Spleen (tissue), 11 donors: ENCODE results near the gene CFAP58. TPM values are rescaled to one million over a fixed set of nuclear protein-coding genes. Genes with fewer than 3 reads are reported as not detected.

Source experiments
- DNase-seq: peaks from one replicate; pipeline ENCODE4 v3.0.0-alpha.2; 2020
- H3K27ac ChIP-seq, 8 donors: fragments of 200-600 bp; sonication (generic) in 7 of 8; 1 replicate in 4 of 8; 2 replicates in 4 of 8; pipeline versions ENCODE4 v1.5.0 to v1.8.0; 2016 to 2021; ENCODE audit warnings: inconsistent platforms in 4 of 8, mild to moderate bottlenecking in 4 of 8, moderate library complexity in 1 of 8
- H3K27me3 ChIP-seq, 7 donors: fragments of 200-600 bp; sonication (generic) in 6 of 7; replicated peaks in 1 of 7; 1 replicate in 4 of 7; 2 replicates in 3 of 7; pipeline versions ENCODE4 v1.5.0 to v1.8.0; 2016 to 2021; ENCODE audit warnings: inconsistent platforms in 3 of 7, mild to moderate bottlenecking in 1 of 7
- H3K36me3 ChIP-seq, 6 donors: fragments of 200-600 bp; sonication (generic) in 5 of 6; 1 replicate in 4 of 6; 2 replicates in 2 of 6; pipeline versions ENCODE4 v1.5.0 to v1.8.0; 2016 to 2021; ENCODE audit warnings: inconsistent platforms in 2 of 6
- H3K4me1 ChIP-seq, 6 donors: fragments of 200-600 bp; sonication (generic) in 5 of 6; 1 replicate in 3 of 6; 2 replicates in 3 of 6; pipeline versions ENCODE4 v1.5.0 to v1.8.0; 2016 to 2021; ENCODE audit warnings: inconsistent platforms in 3 of 6
- H3K4me3 ChIP-seq, 8 donors: fragments of 200-600 bp; sonication (generic) in 7 of 8; 1 replicate in 4 of 8; 2 replicates in 4 of 8; pipeline versions ENCODE4 v1.5.0 to v1.8.0; 2016 to 2021; ENCODE audit warnings: inconsistent platforms in 4 of 8, mild to moderate bottlenecking in 4 of 8, moderate library complexity in 2 of 8
- H3K9me3 ChIP-seq, 8 donors: fragments of 200-600 bp; sonication (generic) in 7 of 8; 1 replicate in 4 of 8; 2 replicates in 4 of 8; pipeline versions ENCODE4 v1.5.0 to v1.8.0; 2016 to 2021; ENCODE audit warnings: inconsistent platforms in 4 of 8
- CTCF ChIP-seq, 11 experiments: fragments of 200-600 bp in 7 of 11; fragments of 450-650 bp in 4 of 11; sonication (generic) in 4 of 11; IDR thresholded peaks in 8 of 11; conservative IDR thresholded peaks in 3 of 11; 1 replicate in 7 of 11; 2 replicates in 4 of 11; pipeline versions ENCODE4 v1.4.0 to v1.8.0; 2016 to 2021; ENCODE audit warnings: antibody characterized with exemption in 11 of 11, inconsistent platforms in 4 of 11, mild to moderate bottlenecking in 1 of 11
- POLR2A ChIP-seq, 3 donors: fragments of 450-650 bp; IDR thresholded peaks; one replicate each; pipeline ENCODE4 v1.5.1; 2017; ENCODE audit warnings: antibody characterized with exemption in 3 of 3, mild to moderate bottlenecking in 1 of 3
- POLR2AphosphoS5 ChIP-seq, 3 donors: sonication (generic); formaldehyde crosslinking; IDR thresholded peaks; one replicate each; pipeline ENCODE4 v1.5.1; 2017; ENCODE audit warnings: antibody characterized with exemption in 3 of 3
- WGBS, 5 donors: extraction: QIAGEN DNeasy Blood & Tissue Kit in 3 of 5; methylation state at CpG; one replicate each; pipeline versions ENCODE4 v1.1.5 to v1.1.7; 2013 to 2018; 5-methylcytosine and 5-hydroxymethylcytosine counted together
- intact Hi-C: fragments of 100-400 bp; cut with DNase I; formaldehyde crosslinking; loops from one replicate; pipeline ENCODE4 v1.15.0; 2023; ENCODE audit warnings: low total_unique reads
- polyA plus RNA-seq, 3 donors: library from polyadenylated mRNA; stranded (reverse); fragments of 200-250 nt; gene quantifications; one replicate each; pipeline ENCODE4 v1.2.1, GENCODE V29; 2013
- total RNA-seq, 7 donors: library from RNA; depleted of rRNA in 3 of 7; stranded (reverse); fragments of >200 nt in 3 of 7; fragmentation: NEBNext Ultra II Directional in 4 of 7; extraction: Animal tissue kit (Norgen Biotek cat#: 25700) in 4 of 7; gene quantifications; one replicate each; pipeline versions ENCODE4 v1.1.0 to v1.2.1, GENCODE V29; 2016 to 2021
- donor health status: healthy with polysubstance abuse.
- donor health status: DM: no; HTN: no; CAD: no; lungs with moderate emphysema.
- donor health status: DM: no; HTN: no; CAD: no.
- donor health status: Bipolar disorder and iron deficiency.
- donor health status: healthy.
- donor health status: DM: no; HTN: no; CAD: no.
- donor health status: DM: yes; HTN: yes; CAD: no.

The CFAP58 gene
- total and polyA plus RNA-seq, 10 donors: 0.10 to 1.4 (median 0.42) TPM; not detected in 1

DNA sequence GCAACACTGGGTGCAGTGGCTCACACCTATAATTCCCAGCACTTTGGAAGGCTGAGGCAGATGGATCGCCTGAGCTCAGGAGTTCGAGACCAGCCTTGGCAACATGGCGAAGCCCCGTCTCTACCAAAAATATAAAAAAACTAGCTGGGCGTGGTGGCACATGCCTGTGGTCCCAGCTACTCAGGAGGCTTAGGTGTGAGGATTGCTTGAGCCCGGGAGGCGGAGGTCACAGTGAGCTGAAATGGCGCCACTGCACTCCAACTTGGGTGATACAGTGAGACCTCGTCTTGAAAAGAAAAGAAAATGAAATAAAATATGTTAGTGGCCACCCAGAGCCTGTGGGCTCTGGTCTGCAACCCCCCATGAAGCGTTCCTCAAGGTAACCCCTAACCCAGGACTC is 28.7 kb upstream of the CFAP58 start:
- TF ChIP-seq CTCF (IDR thresholded peaks at IDR 0.05 in 8 of 11, conservative IDR thresholded peaks at IDR 0.05 in 3 of 11) (no peak), POLR2A (IDR thresholded peaks at IDR 0.05) (no peak), POLR2AphosphoS5 (IDR thresholded peaks at IDR 0.05) (no peak)
- intact Hi-C loops: no loop called here
- Histone ChIP-seq H3K36me3 (peaks cover 0 to 16% (median 0%) of the 10 kb centered on the region in 6 donors), H3K4me3 (peak overlapping the region in 1 of 8 donors; percentile 56), H3K27ac (peak overlapping the region; percentile 14 to 100 (median 86)), H3K9me3 (no peaks in the 10 kb centered on the region), H3K4me1 (peaks cover 93 to 100% (median 99%) of the 10 kb centered on the region in 6 donors), H3K27me3 (no peaks in the 10 kb centered on the region)
- 86 to 97% (median 91%) methylated on average over 10 of the region's 10 CpGs for WGBS, 5 donors
- DNase-seq: peak; percentile 58

- Histone ChIP-seq H3K4me1 (peaks cover 94 to 100% (median 100%) of the 10 kb centered on the region in 6 donors), H3K9me3 (no peaks in the 10 kb centered on the region), H3K4me3 (peak overlapping the region in 1 of 8 donors; percentile 56), H3K36me3 (peaks cover 0 to 13% (median 0%) of the 10 kb centered on the region in 6 donors), H3K27ac (peak overlapping the region; percentile 70 to 100 (median 86)), H3K27me3 (no peaks in the 10 kb centered on the region)
- TF ChIP-seq POLR2AphosphoS5 (IDR thresholded peaks at IDR 0.05): peak; percentile 67 to 84 (median 71)
- TF ChIP-seq POLR2A (IDR thresholded peaks at IDR 0.05): no peak
- TF ChIP-seq CTCF (IDR thresholded peaks at IDR 0.05 in 8 of 11, conservative IDR thresholded peaks at IDR 0.05 in 3 of 11): no peak
- WGBS, 5 donors: 30 to 47% (median 42%) methylated on average over 19 to 28 of the region's 28 CpGs
- peak; percentile 83 for DNase-seq
- intact Hi-C loops: no loop called here
Measured at GRCh38 chr10:104325436-104326435, 27.9 kb upstream of the CFAP58 start.

DNA sequence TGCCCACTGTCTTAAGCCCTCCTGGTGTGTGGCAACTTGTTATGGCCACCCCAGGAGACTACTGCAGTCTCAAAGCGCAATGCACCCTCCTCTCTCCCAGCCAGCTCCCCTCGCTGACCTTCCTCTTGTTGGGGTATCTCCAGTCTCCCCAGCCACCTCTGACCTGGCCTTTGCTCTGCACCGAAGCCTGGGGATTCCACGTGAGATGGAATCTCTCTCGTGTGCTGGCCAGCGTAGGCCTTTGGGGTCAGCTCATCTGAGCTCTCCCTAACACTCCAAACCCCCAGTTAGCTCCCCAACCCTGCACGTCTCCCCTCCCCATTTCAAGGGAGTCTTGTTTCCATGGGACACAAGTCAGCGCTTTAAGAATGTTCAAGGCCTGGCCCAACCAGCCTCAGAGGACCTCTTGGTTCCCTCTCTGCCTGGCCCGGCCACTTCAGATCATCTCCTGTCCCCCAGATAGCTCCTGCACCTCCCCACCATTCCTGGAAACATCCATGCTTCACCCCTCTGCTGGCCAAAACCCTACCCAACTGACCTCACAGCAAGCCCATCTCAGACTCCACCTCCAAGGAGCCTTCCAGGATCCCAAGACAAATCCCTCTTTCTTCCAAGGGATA is 26.5 kb upstream of the CFAP58 start:
- DNase-seq: peak; percentile 71
- TF ChIP-seq POLR2A (IDR thresholded peaks at IDR 0.05) (no peak), POLR2AphosphoS5 (IDR thresholded peaks at IDR 0.05) (no peak), CTCF (IDR thresholded peaks at IDR 0.05 in 8 of 11, conservative IDR thresholded peaks at IDR 0.05 in 3 of 11) (no peak)
- 89 to 96% (median 90%) methylated on average over 9 of the region's 9 CpGs for WGBS, 5 donors
- Histone ChIP-seq H3K4me1 (peaks cover 97 to 100% (median 100%) of the 10 kb centered on the region in 6 donors), H3K36me3 (peaks cover 0 to 17% (median 0%) of the 10 kb centered on the region in 6 donors), H3K27ac (peak overlapping the region; percentile 68 to 100 (median 86)), H3K9me3 (no peaks in the 10 kb centered on the region), H3K4me3 (peak overlapping the region in 1 of 8 donors; percentile 56), H3K27me3 (no peaks in the 10 kb centered on the region)
- intact Hi-C loops: no loop called here
